NCI-H2227 (cell line): ENCODE data around the gene ACBD4.

ENCODE experiments used
- DNase-seq: peaks from one replicate; lab custom pipeline; 2025; ENCODE audit not compliant: unreplicated experiment; lab: John Stamatoyannopoulos, UW

Gene ACBD4

DNA sequence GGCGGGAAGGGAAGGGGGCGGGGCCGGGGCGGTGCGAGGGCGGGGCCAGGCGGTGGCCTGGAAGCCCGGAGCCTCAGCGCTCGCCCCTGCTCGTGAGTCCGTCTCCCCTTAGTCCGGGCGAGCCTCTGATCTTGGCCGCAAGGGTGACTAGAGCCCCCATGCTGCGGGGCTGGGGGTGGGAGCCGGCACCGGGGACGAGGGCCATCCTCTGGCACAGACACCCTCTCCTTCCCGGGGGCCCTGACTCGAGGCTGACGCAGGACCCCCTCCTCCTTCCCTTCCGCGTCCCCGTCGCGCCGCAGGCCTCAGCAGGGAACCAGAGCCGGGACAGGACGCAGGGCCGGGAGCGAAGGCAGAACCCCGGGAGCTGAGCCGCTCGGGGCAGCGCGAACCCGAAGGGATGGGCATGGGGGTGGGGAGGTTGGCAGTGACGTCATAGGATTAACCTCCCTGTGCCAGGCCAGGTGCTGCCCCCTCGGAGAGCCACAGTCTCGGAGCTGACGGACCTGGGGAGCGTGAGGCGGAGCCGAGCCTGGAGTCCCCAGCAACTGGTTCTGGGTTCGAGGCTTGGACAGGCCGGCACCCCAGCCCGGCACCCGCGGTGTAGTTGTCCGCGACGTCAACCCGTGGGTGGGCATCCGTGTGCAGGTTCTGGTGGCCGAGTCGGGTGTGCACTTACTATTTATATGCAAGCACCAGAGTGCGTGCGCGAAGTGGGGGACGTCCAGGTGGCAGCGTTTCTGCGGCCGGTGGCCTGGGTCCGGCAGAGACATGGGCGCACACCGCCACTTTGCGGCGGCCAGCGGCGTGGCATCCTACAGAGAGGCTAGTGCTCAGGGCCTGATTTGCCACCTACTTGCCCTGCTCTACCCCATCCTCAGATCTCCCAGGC lies 2.7 kb upstream of the ACBD4 start:
- DNase-seq, result peak; percentile 82

DNA sequence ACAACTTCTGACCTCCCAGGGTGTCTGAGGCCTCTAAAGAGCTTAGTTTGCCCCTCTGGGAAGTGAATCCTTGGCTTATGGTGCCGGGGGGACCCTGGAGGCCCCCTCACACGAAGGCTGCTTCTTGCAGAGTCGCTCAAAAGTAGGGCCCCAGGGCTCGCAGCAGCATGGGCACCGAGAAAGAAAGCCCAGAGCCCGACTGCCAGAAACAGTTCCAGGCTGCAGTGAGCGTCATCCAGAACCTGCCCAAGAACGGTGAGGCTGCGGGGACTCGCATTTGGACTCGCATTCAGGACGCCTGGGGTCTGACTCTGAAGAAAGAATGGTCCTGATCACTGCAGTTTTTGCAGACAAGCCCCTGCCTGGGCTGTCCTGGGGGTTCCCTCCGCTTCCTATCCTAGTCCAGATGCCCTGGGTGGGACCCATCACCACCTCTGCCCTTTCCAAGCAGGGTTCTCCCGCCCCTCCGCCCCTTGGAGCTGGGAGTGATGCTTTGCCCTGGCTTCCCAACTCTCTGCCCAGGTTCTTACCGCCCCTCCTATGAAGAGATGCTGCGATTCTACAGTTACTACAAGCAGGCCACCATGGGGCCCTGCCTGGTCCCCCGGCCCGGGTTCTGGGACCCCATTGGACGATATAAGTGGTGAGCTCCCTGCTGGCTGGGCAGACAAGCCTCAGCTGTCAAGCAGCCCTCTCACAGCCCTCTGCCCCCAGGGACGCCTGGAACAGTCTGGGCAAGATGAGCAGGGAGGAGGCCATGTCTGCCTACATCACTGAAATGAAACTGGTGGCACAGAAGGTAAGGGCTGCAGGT lies 698 bp downstream of the ACBD4 start:
- no peak for DNase-seq

DNA sequence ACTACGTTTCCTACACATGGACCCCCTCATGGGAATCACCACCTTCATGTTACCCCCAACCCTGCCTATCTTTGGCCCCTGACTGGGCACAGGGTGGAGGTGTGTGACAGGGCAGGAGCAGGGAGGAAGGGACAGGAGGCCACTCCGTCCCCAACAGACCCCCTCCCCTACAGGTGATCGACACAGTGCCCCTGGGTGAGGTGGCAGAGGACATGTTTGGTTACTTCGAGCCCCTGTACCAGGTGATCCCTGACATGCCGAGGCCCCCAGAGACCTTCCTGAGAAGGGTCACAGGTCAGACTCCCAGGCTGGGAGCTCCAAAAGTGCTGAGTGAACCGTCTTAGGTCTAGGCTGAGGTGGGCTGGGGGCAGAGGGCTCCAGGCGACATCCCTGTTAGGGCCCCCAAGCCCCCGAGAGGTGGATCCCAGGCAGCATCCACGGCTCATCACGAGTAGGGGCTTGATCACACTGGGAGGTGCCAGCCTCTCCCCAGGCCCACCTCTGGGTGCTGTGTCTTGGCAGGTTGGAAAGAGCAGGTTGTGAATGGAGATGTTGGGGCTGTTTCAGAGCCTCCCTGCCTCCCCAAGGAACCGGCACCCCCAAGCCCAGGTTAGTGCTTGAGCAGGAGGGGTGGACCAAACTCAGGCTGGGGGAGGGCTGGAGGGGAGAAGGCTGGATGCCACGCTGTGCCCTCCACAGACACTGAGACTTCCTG lies 1.5 kb downstream of the ACBD4 start:
- DNase-seq, result no peak

DNA sequence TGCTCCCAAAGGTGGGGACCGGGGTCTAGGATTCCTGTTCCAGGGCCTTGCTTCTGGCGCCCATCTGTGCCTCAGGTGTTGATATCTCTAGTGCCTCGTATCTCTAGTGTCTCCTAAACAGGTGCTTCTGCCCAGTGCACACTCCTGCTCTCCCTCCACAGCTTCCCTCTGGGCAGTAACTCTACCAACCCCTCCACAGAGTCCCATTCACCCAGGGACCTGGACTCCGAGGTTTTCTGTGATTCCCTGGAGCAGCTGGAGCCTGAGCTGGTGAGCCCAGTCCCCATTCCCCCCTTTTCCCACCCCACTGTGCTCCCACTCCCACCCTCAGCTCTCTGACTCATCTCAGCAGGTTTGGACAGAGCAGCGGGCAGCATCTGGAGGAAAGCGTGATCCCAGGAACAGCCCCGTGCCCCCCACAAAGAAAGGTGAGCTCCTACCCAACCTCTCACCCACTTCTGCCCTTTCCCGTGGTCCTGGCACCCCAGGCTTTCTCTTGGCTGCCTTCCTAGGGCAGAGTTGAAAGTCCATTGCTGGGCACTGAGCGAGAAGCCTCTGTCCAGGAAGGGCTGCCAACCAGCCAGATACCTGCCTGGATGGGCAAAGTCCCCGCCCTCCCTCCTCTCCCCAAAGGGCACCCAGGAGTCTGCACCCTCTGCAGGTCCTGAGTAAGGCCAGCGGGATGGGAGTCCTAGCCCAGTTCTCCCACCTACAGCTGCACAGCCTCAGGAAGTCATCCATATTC lies 2.2 kb downstream of the ACBD4 start:
- DNase-seq, result no peak

DNA sequence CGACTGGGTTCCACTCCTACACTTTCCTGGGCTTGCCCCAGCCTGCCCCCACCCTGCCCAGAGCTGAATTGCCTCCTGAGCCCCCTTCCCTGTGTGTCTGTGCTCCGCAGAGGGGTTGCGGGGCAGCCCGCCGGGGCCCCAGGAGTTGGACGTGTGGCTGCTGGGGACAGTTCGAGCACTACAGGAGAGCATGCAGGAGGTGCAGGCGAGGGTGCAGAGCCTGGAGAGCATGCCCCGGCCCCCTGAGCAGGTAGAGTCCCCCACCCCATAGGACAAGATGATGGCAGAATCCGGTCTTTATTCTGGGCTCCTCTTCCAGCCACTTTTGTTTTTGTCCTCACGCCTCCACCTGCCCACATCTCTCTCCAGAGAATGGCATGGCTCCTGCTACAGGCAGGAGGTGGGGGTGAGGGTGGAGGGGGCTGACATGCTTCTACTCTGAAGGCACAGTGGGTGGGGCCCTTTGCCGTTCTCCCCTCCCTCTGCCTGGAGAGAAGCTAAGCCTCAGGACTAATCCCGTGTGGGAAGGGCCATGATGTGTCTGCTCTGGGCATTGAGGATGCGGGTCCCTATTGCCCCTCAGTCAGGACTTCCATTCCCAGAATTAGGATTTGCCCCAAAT lies 3.5 kb downstream of the ACBD4 start:
- peak; percentile 41 for DNase-seq

DNA sequence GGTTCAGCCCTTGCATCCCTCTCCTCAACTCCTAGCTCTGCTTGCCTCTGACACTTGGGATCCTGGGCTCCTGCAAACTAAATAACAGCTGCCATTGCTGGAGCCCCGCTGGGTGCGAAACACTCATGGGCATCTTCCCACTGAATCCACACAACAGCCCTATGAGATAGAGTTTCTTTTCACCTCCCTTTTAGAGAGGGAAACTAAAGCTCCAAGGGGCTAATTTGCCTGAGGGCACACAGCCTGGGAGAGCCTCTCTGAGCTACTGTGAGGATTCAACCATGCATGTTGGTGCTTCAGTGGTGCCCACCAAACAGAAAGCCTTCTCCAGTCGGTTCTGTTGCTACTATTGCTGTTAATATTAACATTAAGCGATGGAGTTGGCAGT lies 4.0 kb downstream of the ACBD4 start:
- no peak for DNase-seq

DNA sequence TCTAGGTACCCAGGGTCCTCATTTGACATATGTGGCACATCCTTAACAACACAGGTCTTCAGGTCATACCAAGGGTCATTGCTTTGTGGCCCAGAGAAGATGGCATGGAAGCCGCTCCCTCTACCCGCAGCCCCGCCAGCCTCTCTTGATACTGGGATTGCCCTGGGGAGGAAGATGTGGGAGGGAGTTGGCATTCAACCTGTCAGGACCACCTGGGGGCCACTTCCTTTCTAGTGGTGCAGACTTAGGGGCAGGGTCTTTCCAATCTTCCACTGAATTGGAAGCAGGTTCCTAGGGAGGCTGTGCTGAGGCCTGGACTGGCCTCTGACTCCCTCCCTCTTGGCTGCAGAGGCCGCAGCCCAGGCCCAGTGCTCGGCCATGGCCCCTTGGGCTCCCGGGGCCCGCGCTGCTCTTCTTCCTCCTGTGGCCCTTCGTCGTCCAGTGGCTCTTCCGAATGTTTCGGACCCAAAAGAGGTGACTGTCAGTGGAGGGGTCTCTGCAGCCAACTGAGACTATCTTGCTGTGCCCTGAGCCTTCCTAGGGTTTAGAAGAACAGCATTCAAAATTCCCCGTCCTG lies 7.7 kb downstream of the ACBD4 start:
- DNase-seq, result no peak

DNA sequence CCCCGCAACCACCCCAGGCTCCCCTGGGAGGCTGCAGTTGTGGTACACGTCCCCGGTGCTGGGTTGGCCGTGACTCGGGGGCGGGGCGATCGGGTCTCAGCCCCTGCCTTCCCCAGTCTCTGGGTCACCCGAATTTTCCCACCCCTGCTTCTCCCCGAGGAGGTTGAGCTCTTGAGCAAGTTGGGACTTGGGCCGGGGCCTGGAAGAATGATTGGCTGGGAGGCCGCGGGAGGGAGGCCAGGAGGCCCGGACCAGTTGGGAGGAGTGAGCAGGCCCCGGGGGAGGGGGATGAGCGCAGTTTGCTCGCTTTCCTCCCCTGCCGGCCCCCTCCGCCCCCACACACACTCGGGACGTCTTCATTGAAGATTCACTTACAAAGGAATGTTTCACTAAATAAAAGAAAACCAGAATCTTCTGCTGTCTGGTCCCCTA lies 8.3 kb downstream of the ACBD4 start:
- no peak for DNase-seq

DNA sequence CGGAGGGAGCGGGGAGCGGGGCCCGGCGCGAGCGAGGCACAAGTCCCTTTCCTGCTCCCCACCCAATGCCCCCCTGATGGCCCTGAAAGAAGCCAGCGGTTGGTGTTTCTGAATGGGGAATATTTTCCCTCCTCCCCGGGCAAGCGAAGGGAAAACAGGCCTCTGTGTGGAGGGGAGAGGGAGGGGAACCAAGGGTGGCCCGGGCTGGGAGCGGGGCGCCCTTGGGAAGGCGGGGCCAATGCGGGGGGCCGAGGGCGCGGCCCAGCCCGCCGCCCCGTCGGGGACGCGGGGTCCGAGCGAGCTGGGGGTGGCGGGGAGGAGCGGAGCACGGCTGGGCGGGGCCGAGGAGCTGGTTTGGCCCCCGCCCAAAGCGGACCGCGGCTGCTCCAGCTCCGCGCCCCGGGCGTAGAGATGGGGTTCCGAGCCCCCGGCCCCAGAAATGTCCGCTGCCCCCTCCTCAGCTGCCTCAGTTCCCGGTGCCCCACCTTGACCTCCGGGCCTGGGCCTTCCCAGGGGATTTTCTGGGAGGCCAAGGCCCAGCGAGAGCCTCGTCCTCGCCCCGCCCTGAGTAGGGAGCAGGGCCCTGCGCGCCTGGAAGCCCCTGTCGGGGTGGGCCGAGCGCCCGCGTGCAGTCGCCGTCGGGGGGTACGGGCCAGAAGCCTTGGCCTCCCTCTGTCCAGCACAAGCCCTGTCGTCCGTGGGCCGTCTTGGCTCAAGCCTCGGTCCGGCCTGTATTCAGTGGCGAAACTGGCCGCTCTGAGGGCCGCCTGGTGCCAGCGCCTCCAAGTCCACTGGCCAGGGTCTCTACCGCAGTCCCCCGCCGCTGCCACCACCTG lies 8.9 kb downstream of the ACBD4 start:
- no peak for DNase-seq

DNA sequence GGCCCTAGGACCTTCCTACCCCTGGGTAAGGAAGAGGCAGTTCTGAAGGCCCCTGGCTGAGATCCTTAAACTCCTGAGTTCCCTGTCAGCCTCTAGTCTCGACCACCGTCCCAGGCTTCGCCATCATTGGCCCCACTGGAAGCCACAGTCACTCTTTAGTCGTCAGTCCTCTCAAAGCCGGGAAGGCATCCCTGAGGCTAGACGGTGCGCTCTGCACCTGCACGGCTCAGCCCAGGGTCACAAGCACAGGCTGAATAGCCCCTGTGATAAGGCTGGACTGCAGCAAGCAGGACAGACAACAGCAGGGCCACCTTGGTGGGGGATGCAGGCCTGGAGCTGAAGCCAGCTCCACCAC lies 9.5 kb downstream of the ACBD4 start:
- DNase-seq, result no peak

DNA sequence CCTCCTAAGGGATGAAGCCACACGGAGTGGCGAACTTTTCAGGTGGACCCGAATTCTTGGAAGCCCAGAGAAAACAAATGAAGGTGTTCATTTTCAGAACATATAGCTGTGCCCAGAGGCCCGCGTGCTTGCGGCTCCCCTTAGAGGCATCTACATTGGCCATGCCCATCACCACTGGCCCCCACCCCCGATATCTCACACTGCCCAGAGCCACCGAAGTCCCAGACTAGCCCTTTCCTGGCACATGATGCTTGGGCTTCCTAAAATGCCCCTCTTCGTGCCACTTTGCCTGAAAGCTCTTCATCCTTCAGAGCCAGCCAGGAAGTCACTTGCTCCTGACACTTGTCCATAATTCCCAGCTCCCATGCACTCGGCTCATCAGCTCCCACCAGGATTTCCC lies 10.7 kb downstream of the ACBD4 start:
- DNase-seq, result no peak

DNA sequence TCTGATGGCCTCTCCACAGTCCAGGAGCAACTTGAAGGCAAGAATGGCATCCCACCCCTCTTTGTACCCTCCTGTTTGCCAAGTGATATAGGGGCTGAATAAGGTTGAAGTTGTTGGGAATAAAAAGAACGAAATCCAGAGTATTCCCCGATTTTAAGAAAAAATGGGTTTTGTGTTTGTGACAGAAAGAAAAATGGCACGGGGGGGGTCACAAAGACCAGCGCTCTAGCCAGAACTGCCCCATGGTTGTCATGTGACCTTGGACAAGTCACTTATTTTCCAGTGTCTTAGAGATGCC lies 11.1 kb downstream of the ACBD4 start:
- DNase-seq, result no peak

DNA sequence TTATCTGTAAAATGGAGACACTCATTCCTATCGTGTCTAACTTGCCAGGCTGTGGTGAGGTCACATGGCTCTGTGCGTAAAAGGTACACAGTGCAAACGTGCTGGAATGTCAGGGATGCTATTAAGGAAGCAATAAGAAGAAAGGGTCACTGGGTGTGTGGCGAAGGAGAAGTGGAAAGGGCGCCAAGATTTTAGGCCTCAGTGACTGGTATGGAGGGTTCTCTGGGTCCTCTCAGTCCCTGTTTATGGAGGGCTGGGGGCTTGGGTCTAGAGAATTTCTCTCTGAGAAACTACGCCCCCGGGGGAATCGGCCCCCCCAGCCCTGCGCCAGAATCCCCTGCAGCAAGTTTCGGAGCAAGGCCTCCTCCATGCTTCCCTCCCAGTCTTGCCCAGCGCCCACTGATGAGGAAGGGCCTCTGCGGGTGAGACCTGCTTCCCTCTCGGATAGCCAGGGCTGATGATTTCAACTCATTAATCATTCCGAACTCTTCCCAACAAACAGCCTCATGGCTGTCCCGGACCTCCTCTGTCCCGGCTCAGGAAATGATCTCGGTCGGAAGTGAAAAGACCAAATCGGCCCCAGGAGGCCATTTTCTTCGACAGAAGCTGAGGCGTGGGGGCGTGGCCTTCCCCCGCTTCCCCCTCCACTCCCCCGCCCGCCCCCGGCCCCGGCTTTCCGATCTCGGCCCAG lies 11.5 kb downstream of the ACBD4 start:
- DNase-seq, result peak; percentile 90

DNA sequence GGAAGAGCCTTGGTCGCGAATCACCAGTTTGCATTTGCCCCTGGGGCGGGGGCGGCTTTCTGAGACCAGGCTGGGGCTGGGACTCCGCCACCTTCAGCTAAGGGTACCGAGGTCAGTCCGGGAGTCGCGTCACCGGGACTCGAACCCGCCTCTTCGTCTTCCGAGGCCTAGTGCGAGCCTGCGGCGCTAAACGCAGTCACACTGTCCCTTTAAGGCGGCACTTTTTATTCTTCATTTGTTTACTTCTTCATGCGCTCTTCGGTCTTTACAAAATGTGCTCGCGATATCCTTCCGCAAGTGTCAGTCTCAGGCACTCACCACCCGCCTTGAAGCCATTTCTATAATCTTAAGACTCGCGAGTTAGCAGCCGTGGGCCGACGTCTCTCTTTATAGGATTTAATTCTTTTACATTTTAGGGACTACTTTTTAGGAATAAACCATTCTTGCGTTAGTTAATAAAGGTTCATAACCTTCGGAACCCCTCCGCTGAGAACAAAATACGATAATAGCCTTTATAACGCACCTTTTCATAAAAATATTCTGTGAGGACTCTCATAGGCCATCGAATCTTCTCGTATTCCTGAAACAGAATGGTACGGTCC lies 12.2 kb downstream of the ACBD4 start:
- peak; percentile 95 for DNase-seq

DNA sequence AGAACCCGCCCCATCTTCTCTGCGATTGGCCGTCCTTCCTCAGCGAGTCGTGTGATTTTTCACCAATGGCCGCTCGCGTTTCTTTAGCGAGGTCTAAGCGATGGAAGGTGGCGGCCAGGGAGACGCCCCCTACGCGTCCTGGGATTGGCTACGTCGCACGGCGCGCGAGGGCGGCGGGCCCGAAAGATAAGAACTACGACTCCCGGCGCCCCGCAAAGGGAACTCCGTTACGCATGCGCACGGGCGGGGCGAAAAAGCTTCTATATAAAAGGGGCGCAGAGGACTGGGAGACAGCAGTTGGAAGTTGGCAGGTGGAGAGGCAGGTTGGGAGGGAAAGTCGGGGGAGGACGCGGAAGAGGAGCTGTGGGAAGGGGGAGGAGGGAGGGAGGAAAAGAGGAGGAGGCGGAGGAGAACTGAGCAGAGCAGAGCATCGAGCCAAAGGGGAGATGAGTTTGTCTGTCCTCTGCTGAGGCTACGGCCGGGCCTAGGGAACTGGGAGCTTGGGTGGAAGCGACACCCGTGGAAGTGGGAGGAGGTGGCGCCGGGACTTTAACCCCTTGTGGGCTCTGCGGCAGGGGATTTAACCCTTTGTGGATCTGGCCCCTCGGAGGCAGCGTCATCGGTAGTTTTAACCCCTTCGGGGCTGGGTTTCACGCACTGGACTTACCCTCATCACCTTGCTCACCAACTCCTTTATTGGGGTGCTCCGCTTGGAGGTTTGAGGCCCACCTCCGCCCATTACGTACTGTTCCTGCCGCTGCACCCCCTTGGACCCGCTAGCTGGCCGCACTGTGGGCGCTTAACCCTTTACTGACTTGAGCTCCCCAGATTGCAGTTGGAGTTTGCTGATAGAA lies 12.9 kb downstream of the ACBD4 start, which contains the start of gene HEXIM1:
Gene HEXIM1 (plus strand): TSS at position 293 of the 854 bp plus-strand sequence. CDS start 716 bp downstream, outside the sequence.
- DNase-seq, result peak; percentile 100

DNA sequence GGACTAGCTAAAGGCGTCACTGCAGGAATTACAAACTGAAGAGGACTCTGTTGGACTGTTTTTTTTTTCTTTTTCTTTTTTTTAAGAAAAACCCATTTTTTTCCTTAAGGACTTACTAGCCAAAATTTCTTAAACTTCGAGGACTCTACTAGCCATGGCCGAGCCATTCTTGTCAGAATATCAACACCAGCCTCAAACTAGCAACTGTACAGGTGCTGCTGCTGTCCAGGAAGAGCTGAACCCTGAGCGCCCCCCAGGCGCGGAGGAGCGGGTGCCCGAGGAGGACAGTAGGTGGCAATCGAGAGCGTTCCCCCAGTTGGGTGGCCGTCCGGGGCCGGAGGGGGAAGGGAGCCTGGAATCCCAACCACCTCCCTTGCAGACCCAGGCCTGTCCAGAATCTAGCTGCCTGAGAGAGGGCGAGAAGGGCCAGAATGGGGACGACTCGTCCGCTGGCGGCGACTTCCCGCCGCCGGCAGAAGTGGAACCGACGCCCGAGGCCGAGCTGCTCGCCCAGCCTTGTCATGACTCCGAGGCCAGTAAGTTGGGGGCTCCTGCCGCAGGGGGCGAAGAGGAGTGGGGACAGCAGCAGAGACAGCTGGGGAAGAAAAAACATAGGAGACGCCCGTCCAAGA lies 13.7 kb downstream of the ACBD4 start:
- peak; percentile 86 for DNase-seq
